Measurements from ENCODE around the gene ANKS1A. TPM values are rescaled to one million over a fixed set of nuclear protein-coding genes. Genes with fewer than 3 reads are reported as not detected.
"Not testable (repeated sequence)": the region's sequence is repeated elsewhere in the genome, so short reads cannot be mapped to it uniquely, and the experiment has no call there.

ANKS1A gene, protein sequence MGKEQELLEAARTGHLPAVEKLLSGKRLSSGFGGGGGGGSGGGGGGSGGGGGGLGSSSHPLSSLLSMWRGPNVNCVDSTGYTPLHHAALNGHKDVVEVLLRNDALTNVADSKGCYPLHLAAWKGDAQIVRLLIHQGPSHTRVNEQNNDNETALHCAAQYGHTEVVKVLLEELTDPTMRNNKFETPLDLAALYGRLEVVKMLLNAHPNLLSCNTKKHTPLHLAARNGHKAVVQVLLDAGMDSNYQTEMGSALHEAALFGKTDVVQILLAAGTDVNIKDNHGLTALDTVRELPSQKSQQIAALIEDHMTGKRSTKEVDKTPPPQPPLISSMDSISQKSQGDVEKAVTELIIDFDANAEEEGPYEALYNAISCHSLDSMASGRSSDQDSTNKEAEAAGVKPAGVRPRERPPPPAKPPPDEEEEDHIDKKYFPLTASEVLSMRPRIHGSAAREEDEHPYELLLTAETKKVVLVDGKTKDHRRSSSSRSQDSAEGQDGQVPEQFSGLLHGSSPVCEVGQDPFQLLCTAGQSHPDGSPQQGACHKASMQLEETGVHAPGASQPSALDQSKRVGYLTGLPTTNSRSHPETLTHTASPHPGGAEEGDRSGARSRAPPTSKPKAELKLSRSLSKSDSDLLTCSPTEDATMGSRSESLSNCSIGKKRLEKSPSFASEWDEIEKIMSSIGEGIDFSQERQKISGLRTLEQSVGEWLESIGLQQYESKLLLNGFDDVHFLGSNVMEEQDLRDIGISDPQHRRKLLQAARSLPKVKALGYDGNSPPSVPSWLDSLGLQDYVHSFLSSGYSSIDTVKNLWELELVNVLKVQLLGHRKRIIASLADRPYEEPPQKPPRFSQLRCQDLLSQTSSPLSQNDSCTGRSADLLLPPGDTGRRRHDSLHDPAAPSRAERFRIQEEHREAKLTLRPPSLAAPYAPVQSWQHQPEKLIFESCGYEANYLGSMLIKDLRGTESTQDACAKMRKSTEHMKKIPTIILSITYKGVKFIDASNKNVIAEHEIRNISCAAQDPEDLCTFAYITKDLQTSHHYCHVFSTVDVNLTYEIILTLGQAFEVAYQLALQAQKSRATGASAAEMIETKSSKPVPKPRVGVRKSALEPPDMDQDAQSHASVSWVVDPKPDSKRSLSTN
- total RNA-seq = 33.5 TPM
- long read RNA-seq, full-length matches to known transcripts = 2 of 50 reads
- long read RNA-seq, partial matches to known transcripts = 37 of 50 reads
- long read RNA-seq, other reads (novel, unspliced or antisense) = 11 of 50 reads

DNA sequence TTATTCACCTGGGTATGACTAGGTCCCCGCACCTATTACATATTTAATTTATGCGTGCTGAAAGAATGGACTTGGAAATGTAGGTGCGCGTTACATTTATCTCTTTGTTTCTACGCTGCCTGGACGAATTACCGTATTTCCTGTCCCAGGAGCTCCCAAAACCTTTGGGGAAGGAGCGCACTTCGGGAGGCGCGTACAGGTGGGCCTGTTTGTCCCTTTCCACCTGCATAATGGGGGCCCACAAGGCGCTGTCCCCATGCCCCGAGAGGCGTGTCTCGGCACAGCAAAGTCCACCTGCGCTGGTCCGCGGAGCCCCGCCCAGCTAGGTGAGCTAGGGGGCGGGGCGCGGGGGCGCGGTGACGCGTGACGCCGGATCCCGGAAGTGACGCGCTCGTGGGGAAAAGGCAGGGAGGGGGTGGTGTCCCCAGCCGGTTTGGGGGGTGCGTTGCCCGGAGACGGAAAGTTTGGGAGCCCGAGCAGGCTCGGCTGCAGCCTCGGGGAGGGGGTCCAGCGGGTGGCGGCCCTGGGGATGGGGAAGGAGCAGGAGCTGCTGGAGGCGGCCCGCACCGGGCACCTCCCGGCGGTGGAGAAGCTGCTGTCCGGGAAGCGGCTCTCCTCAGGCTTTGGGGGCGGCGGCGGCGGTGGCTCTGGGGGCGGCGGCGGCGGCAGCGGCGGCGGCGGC is at the start of gene ANKS1A:
ANKS1A (plus strand) TSS at position 382 of the 682 bp plus-strand sequence; CDS start at position 530, 148 bp downstream.
- no peaks in the 10 kb centered on the region for H3K27me3 ChIP-seq (ENCODE audit: low read depth)
- peak; percentile 84 for DNase-seq
- H3K4me3 ChIP-seq = peak within 1 kb of the TSS; percentile 85
- H3K36me3 ChIP-seq = peaks cover 6% of the 10 kb centered on the region
- H3K27ac ChIP-seq (replicated peaks) = peak within 1 kb of the TSS; percentile 92
- TF ChIP-seq, protein P1, sequence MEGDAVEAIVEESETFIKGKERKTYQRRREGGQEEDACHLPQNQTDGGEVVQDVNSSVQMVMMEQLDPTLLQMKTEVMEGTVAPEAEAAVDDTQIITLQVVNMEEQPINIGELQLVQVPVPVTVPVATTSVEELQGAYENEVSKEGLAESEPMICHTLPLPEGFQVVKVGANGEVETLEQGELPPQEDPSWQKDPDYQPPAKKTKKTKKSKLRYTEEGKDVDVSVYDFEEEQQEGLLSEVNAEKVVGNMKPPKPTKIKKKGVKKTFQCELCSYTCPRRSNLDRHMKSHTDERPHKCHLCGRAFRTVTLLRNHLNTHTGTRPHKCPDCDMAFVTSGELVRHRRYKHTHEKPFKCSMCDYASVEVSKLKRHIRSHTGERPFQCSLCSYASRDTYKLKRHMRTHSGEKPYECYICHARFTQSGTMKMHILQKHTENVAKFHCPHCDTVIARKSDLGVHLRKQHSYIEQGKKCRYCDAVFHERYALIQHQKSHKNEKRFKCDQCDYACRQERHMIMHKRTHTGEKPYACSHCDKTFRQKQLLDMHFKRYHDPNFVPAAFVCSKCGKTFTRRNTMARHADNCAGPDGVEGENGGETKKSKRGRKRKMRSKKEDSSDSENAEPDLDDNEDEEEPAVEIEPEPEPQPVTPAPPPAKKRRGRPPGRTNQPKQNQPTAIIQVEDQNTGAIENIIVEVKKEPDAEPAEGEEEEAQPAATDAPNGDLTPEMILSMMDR (IDR thresholded peaks at IDR 0.05; ENCODE audit: borderline replicate concordance) = no peak
- intact Hi-C loops (cut with micrococcal nuclease) = no loop called here
- peaks cover 69% of the 10 kb centered on the region for H3K4me1 ChIP-seq
- H3K9me3 ChIP-seq (replicated peaks) = peaks cover 4% of the 10 kb centered on the region

DNA sequence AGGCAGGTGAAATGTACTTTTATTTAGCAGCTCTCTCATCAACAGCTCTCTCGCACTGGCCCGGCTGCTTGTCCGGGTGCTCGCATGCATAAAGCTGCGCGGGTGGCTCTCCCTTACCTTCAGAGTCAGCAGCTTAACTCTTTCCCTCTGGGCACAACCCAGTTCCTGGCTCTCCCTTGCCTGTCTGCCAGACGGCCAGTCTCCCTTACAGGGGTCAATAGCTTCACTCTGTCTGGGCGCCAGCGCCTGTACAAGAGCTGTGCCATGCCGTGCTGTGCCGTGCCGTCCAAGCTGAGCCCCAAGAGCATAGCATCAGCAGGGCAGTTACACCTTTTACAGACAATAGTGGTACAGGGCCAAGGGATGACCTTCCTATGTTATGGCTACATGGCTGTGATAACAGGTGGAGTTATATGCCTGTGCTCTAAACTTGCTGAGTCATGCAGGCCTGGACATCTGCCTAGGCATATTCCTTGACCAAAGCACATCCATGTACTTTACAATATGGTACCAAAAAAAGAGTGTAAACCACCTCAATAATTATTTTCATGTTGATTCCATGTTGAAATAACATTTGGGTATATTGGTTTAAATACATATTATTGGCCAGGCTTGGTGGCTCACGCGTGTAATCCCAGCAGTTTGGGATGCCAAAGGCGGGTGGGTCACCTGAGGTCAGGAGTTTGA is 49.2 kb upstream of the ANKS1A start:
- intact Hi-C loops (cut with micrococcal nuclease) = no loop called here
- H3K27ac ChIP-seq (replicated peaks) = peak overlapping the region; percentile 23

DNA sequence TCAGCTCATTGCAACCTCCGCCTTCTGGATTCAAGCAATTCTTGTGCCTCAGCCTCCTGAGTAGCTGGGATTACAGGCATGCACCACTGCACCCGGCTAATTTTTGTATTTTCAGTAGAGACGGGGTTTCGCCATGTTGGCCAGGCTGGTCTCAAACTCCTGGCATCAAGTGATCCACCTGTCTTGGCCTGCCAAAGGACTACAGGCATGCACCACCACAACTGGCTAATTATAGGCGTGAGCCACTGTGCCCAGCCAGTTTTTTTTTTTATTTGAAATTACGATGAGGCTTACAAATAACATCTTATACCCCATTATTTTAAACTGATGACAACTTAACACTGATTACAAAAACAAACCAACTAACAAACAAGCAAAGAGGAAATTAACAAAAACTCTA is 40.0 kb upstream of the ANKS1A start:
- H3K27me3 ChIP-seq (ENCODE audit: low read depth); intact Hi-C loops (cut with micrococcal nuclease); H3K4me3 ChIP-seq; H3K27ac ChIP-seq (replicated peaks); DNase-seq; H3K4me1 ChIP-seq; H3K9me3 ChIP-seq (replicated peaks): not testable (repeated sequence)
- H3K36me3 ChIP-seq = peaks cover 12% of the 10 kb centered on the region

More for the DNA sequence above, 49.2 kb upstream of the ANKS1A start:
- H3K4me1 ChIP-seq = peaks cover 4% of the 10 kb centered on the region
- no peaks in the 10 kb centered on the region for H3K9me3 ChIP-seq (replicated peaks)
- TF ChIP-seq, protein P1 (IDR thresholded peaks at IDR 0.05; ENCODE audit: borderline replicate concordance) = no peak
- no peaks in the 10 kb centered on the region for H3K27me3 ChIP-seq (ENCODE audit: low read depth)
- H3K4me3 ChIP-seq = no peak overlapping the region
- peaks cover 64% of the 10 kb centered on the region for H3K36me3 ChIP-seq
- DNase-seq = no peak

DNA sequence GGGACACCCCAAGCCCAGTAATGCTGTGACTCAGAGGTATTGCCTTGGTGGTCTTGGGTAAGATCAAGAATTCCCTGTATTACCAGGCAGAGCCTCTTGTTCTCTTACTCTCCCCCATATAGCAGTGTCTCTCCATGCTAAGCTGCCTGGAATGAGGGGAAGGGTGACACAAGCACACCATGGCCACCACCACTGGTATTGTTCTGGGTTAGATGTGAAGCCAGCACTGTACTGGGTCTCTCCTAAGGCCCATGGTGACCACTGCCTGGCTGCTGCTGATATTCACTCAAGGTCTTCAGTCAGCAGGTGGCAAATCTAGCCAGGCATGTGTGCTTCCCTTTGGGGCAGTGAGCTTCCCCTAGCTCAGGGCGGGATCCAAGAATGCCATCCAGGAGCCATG is 37.7 kb upstream of the ANKS1A start:
- no peaks in the 10 kb centered on the region for H3K9me3 ChIP-seq (replicated peaks)
- peaks cover 5% of the 10 kb centered on the region for H3K4me1 ChIP-seq
- H3K36me3 ChIP-seq = peaks cover 25% of the 10 kb centered on the region
- no peaks in the 10 kb centered on the region for H3K27me3 ChIP-seq (ENCODE audit: low read depth)
- TF ChIP-seq, protein P1 (IDR thresholded peaks at IDR 0.05; ENCODE audit: borderline replicate concordance) = no peak
- no peak overlapping the region for H3K27ac ChIP-seq (replicated peaks)
- no peak for DNase-seq
- no peak overlapping the region for H3K4me3 ChIP-seq
- intact Hi-C loops (cut with micrococcal nuclease) = no loop called here

DNA sequence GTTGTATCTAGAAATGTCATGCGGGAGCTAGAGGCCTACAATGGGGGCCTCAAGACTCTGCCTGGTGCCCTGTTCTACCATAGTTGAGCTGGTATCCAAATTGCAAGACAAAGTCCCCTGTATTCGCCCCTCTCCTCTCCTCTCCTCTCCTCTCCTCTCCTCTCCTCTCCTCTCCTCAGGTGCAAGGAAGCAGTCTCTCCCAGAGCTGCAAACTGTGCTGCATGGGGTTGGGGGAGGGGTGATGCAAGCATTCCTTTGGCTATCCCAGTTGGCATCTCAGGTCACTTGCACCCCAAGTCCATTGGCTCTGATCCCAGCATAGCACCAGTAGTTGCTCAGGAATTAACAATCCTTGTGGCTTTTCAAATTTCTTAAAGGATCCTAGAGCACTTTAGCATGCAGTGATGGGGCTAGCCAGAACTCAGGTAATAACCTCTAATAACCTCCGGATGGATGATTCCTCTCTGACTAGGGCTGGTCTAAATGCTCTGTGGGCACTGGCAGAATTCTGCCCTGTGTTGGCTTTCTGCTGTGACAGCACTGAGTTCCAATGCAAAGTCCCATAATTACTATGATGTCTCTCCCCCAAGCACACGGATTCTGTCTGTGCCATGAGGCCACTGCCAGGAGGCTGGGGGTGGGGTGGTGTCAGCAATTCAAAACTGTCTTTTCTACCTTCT is 36.5 kb upstream of the ANKS1A start:
- peaks cover 36% of the 10 kb centered on the region for H3K36me3 ChIP-seq

More for the DNA sequence above, 36.5 kb upstream of the ANKS1A start:
- TF ChIP-seq, protein P1 (IDR thresholded peaks at IDR 0.05; ENCODE audit: borderline replicate concordance) = no peak
- Histone ChIP-seq H3K9me3 (replicated peaks) (no peaks in the 10 kb centered on the region), H3K27ac (replicated peaks) (no peak overlapping the region), H3K27me3 (ENCODE audit: low read depth) (no peaks in the 10 kb centered on the region), H3K4me1 (peaks cover 5% of the 10 kb centered on the region), H3K4me3 (no peak overlapping the region)
- intact Hi-C loops (cut with micrococcal nuclease) = no loop called here
- no peak for DNase-seq
